ENCODE measurements around the gene RPL4.

Gene RPL4

DNA sequence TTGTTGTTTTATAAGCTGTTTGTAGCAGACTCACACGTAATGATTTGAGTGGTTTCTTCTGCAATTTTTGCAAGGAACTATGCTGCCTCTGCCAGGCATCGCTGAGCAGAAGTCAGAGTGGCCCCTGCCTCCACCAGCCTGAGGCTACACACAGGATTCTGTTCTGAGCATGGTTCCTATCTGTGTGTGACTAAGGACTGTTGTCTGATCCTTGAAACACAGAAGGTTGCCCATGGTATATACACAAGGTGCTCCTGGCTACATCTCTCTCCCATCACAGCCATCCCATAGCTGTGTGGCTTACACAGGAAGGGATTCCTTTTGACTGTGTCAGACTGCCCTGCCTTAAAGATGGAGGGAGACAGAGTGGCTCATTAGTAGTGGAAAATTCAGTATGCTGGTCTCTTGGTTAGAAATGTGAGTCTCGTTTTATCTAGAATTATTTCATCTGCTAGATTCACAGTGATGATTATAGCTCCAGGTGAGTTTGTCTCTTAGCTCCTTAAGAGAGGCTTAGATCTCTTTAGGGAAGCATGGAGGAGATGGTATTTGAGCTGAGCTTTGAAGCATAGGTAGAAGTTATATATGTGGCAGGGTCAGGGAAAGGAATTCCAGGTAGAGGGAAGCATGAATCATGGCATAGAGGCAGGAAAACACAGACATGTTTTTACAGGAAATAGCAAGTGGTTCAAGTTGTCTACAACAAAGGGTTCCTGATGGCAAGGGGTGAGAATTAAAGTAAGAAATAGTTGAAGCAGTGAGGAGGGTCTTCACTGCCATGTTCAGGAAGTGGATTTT, 44.6 kb downstream of the RPL4 start:
- no peak for DNase-seq (ENCODE audit: low read depth in 2 of 2)

DNA sequence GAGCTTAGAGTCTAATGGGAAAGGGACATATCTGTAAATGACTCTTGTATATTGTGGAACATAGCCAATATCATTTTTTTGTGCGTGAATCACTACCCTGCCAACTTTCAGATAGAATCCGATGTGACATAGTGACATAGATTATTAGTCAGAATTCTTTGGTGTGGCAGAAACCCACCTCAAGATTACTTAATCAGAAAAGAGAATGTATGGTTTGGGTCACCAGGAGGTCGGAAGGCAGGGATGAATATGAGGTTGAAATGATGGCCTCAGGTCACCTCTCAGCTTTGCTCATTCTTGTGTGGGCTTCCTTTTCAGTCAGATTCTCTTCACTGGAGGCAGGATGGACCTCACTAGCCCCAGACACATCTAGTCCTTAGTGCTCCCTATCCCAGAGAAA, 48.4 kb downstream of the RPL4 start:
- DNase-seq (ENCODE audit: low read depth in 2 of 2): no peak

DNA sequence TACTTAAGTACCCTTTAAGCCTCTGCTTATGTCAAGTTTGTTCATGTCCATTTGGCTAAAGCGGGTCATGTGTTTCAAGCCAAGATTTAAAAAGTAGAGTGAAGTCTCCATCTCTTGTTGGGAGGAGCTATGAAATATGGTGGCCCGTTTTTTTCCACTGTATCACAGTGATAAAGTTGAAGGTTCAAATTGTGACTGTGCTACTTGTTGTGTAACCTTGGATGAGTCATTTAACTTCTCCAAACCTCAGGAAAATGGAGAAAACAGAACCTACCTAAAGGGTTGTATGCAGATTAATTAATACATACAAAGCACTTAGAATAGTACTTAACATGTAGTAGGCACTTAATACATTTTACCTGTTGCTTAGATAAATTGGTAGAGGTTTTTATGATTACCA, 50.5 kb downstream of the RPL4 start:
- DNase-seq (ENCODE audit: low read depth in 2 of 2): no peak

DNA sequence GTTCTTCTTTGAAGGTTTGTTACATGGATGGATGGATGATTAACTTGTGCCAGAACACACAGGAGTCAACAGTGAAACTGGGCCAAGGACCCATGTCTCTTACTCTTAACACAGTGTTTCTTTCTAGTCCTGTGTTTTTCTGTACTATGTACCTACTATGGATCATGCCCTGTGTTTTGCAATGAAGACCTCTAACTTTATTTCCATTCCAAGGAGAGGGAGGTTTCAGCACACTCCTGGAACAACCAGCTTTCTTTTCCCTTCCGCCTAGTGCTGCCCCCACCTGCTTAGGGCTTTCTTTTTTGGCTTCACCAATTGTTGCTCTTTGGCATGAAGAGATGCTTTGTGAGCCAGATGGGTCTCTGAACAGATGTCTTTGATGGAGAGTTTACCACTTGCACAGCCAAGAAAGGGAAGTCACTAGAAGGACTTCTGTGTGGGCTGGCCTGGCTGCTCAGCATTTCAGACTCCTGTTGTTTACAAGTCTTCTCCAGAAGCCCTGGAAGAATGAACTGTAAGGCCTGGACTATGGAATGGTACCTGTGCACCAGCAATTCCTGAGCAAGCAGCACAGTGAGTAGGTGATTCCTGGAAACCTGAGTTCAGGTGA, 51.6 kb downstream of the RPL4 start:
- DNase-seq (ENCODE audit: low read depth in 2 of 2): no peak

DNA sequence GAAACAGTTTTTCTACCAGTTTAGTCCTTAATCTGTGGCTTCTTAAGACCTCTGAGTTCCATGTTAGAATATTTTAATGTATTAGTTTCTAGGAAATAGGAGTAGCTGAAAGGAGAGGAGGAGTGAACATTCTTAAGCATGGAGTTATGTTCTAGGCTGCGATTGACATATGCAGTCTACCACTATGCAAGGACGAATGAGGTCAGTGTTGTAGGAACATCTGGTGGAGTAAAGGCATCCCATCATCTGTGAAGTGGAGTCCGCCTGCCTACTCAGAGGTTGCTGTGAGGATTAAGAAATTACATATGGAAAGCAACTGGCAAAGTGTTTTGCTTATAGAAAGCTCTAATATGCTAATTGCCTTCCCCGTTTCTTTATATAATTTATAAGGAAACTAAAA, 52.2 kb downstream of the RPL4 start:
- no peak for DNase-seq (ENCODE audit: low read depth in 2 of 2)

Measured in stimulated activated CD4-positive, alpha-beta T cell treated with anti-CD3 and anti-CD28 coated beads, Interleukin-1b, Interleukin-23, amount 100 ng/mL, for 1 hour (primary cell).